Retina (tissue), 1 donor: ENCODE data around the gene H6PD.

Experiments used
- DNase-seq: peaks from one replicate; pipeline ENCODE4 v3.0.0-alpha.2; 2016

Gene H6PD, protein sequence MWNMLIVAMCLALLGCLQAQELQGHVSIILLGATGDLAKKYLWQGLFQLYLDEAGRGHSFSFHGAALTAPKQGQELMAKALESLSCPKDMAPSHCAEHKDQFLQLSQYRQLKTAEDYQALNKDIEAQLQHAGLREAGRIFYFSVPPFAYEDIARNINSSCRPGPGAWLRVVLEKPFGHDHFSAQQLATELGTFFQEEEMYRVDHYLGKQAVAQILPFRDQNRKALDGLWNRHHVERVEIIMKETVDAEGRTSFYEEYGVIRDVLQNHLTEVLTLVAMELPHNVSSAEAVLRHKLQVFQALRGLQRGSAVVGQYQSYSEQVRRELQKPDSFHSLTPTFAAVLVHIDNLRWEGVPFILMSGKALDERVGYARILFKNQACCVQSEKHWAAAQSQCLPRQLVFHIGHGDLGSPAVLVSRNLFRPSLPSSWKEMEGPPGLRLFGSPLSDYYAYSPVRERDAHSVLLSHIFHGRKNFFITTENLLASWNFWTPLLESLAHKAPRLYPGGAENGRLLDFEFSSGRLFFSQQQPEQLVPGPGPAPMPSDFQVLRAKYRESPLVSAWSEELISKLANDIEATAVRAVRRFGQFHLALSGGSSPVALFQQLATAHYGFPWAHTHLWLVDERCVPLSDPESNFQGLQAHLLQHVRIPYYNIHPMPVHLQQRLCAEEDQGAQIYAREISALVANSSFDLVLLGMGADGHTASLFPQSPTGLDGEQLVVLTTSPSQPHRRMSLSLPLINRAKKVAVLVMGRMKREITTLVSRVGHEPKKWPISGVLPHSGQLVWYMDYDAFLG

DNA sequence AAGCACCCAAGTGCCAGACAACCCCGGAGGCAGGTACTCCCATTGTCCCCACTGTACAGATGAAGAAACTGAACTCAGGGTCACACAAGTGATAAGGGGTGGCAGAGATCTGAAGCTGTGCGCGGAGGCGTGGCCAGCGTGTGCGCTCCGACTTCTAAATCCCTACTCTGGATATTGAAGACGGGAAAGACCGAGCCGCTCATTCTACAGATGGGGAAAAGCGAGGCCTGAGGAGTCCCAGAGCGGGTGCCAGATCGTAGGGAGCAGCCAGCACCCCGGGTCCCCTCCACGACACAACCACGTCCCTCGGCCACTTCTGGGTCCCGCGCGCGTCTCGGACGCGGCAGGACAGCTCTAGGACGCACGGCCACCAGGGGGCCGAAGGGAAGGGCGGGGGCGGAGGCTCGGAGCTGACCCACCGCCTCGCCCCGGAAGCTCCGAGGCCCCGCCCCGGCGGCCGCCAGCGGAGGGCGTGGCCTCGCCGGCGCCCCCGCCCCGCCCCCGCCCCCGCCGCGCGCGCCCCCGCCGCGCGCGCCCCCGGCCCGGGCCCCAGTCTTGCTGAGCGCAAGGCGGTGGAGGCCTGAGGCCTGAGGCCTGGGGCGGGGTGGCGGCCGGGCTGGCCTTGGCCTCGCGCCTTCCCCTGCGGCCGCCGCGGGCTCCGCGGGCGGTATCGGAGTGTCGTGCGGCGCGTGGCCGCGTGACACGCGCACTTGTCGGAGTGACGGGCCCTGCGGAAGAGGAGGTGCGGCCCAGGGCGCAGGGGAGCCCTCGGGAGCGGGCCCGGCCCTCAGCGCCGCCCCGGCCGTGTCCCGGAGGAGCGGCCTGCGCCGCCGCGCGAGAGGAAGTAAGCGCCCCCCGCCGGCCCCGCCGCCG lies at the start of gene H6PD:
H6PD (plus strand) TSS at position 552 of the 873 bp plus-strand sequence. CDS start 10,161 bp downstream, outside the sequence.
- peak; percentile 86 for DNase-seq

- DNase-seq: no peak
Observed at GRCh38 chr1:9186082-9186859, 48.3 kb upstream of the H6PD start.

- DNase-seq: no peak
Observed at GRCh38 chr1:9187004-9187403, 47.6 kb upstream of the H6PD start.

- no peak for DNase-seq
Observed at GRCh38 chr1:9190234-9190633, 44.3 kb upstream of the H6PD start.

- no peak for DNase-seq
Observed at GRCh38 chr1:9191231-9191630, 43.3 kb upstream of the H6PD start.

DNA sequence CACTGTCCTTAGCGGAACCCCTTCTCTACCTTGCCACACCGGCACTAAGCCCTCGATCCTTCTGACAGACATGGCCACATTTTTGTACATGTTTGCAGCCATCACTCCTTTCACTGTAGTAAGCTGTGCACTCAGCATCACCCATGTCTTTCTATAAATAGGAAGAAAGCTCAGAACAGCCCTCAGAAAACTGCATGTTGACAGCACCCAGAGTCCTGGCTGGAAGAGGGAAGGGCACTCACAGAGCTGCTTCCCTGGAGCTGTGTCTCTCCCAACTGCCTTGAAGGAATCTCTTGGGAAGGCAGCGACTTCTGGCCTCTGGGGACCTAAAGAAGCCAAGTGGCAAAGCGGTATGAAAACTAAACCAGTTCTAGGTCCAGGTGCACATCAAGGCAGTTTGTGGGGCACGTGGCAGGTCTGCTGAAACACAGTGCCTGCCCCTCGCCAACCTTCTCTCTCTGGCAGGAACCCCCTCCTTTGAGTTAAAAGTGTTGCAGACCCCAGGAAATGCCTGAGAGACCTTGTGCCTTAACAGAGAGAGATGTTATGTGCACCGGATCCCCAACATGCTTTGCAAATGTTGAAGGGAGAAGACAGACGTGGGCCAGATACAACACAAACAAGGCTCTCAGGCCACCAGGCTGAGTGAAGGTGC lies 41.9 kb upstream of the H6PD start:
- no peak for DNase-seq

GRCh38 chr1:9193233-9193625 lies 41.3 kb upstream of the H6PD start:
- no peak for DNase-seq

DNA sequence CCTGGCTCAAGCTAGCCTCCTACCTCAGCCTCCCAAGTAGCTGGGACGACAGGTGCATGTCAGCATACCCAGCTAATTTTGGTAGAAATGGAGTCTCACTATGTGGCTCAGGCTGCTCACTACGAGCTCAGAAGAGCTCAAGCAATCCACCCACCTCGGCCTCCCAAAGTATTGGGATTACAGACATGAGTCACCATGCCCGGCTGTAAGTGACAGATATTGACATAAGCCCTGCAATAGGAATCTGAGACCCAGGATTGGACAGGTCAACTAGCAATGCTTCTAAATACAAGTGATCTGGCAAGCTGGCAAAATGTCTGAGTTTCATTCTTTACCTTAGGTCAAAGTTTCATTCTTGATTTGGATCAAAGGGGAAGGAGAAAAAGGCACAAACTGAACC lies 40.5 kb upstream of the H6PD start:
- DNase-seq: no peak

- DNase-seq: no peak
Observed at GRCh38 chr1:9195651-9196050, 38.9 kb upstream of the H6PD start.

GRCh38 chr1:9196129-9197040 lies 38.2 kb upstream of the H6PD start:
- peak; percentile 79 for DNase-seq

- no peak for DNase-seq
Observed at GRCh38 chr1:9197186-9198099, 37.1 kb upstream of the H6PD start.

GRCh38 chr1:9198538-9199361 lies 35.8 kb upstream of the H6PD start:
- peak; percentile 80 for DNase-seq

GRCh38 chr1:9200441-9200840 lies 34.1 kb upstream of the H6PD start:
- DNase-seq: peak; percentile 10

DNA sequence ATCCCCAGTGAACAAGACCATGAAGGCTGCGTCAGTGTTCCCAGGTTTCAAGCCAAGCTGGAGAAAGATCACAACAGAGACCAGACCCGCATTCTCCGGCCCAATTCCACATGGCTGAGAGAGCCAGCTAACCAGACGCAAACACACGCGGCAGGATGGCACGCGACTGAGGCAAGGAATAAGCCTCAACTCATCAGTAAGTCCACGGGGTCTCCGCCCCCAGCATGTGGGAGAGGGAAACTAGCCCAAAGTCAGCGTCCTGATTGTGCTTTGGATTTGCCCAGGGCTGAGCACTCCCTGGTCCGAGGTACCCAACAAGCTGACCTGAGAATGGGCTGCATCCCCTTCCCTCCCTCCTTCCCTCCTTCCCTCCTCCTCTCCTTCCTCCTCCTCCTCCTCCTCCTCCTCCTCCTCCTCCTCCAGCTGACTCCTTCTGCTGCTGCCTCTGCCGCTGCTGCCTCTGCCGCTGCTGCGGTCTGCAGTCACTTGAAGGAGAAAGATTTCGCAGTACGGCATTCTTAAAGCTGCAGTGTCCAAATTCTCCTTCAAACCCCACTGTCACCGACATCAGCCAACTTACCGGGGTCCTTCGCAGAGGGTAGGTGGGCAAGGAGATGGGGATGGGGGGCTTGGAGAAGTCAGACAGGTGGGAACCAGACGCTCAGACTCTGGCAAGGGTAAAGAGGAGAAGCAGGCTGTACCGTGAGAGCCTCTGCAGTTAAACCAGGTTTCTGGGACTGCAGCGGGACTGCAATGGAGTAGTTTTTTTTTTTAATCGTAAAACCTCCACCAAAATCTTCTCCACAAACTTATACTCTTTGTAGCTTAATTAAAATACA lies 33.0 kb upstream of the H6PD start:
- peak; percentile 69 for DNase-seq

DNA sequence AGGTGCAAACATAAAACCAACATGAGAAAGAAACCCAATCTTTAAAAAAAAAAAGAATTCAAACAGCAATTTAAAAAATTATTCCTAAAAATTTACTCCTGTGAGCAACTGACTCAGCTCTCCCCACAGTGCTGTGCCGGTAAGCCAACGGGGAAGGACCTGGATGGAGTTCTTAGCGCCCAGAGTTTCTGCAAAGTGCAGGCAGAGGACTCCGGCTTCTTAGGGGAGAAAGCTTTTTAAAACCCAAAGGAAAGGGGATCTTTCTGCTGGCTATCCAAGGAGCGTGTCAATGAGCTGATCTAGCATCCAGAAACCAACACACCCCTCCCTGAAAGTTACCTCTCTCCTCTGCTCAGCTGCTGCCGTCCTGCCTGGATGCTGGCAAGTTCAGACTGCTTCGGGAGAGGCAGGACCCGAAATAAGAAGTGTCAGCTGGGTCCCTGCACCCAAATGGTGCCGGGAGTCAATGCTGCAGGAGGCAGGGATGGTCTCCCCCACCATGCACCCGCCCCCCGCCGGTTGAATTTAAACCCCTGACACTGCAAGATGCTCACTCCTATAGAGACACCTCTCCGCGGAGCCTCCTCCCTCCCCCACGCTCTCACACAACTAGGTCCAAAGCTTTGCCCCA lies 32.2 kb upstream of the H6PD start:
- peak; percentile 29 for DNase-seq

- DNase-seq: no peak
Observed at GRCh38 chr1:9203511-9203982, 31.0 kb upstream of the H6PD start.

DNA sequence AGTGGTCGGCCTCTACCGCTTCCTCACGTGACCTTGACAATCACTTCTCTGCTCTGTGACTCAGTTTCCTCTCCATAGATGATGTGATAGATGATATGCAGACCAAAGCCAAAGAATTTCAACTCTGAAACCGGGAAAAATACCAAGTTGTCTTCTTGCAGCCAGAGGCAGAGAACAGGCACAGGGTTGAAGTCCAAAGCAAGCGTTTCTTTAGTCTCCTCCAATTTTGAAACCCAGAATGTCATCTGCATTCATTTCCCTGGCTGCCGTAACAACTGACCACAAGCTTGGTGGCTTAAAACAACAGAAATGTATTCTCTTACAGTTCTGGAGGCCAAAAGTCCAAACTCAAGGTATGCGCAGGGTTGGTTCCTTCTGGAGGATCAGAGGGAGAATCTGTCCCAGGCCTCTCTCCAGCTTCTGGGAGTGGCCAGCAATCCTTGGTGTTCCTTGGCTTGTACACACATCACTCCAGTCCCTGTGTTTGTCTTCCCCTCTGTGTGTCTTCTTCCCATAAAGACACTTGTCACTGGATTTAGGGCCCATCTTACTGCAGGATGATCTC lies 30.3 kb upstream of the H6PD start:
- no peak for DNase-seq
